Measurements from ENCODE around the gene RAB11A.

RAB11A gene

DNA sequence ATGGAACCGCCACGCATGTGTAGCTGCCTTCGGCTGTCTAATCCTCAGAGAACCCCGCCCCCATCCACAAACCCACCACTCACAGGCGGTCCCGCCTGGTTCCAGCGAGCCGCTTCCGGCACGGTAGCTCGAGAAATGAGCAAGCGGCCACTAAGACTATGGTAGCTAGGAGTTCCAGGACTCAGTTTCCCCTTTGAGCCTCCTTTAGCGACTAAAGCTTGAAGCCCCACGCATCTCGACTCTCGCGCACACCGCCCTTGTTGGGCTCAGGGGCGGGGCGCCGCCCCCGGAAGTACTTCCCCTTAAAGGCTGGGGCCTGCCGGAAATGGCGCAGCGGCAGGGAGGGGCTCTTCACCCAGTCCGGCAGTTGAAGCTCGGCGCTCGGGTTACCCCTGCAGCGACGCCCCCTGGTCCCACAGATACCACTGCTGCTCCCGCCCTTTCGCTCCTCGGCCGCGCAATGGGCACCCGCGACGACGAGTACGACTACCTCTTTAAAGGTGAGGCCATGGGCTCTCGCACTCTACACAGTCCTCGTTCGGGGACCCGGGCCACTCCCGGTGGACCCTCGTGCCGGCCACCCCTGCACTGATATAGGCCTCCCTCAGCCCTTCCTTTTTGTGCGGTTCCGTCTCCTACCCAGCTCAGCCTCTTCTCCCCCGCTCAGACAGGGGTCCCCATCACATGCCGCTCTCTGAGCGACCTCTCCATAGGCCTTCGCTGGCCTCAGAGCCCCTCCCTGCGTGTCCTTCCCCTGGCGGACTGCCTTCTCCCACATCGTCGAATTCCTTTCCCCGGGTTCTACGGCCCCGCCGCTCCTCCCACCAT is at the start of gene RAB11A:
RAB11A (plus strand) TSS at position 366 of the 828 bp plus-strand sequence; CDS start at position 461, 95 bp downstream.
- peak; percentile 98 for DNase-seq (ENCODE audit: low spot score)

DNA sequence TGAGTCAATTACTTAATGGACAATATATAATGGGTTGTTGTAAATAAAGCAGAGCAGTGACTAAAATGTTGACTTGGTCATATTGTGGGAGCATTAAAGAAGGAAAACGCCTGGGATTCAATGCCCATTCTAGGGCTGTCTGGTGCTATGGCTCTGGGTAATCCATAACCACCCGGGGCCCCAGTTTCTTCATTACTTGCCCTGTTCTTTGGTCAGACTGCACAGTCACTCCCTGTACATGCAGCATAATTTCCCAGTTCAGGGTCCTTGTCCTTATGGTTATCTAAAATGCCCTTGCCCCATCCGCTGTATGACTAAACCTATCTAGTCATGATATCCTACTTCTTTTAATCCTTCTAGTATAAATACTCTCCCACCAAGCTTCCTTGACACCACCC is 49.7 kb upstream of the RAB11A start:
- DNase-seq (ENCODE audit: low spot score): no peak

DNA sequence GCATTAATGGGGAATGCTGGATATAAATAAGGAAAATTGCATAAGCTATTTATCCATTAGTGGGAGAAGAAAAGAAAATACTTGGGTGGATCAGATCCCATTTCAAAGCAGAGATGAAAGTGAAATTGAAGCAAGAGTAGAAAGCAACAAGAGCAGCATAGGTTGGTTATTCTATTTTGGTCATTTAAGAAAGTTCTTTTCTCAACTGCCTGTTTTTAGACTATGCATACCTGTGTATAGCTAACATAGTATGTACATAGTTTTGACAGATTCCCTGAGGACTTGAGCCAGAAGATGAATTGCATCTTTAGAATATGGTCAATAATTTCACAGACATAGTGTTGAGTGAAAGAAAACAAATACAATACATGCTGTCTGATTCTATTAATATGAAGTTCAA is 48.2 kb upstream of the RAB11A start:
- DNase-seq (ENCODE audit: low spot score): no peak

DNA sequence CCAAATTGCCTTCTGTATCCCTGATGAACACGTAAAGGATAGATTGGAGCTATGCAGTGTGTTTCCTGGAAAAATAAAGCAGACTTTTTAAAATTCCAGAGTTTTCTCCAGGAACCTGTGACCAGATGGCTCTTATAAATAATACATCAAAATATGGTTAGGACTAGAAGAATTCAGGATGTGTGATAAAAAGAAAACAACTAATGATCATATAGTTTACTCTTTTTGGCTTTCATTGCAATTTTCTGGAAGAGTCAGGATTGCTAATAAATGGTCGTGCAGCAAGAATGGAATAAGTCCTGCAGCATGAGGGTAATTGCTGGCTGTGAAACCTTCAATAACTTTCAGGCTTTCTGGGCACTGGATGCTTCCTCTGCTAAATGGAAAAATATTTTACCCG is 47.0 kb upstream of the RAB11A start:
- no peak for DNase-seq (ENCODE audit: low spot score)

DNA sequence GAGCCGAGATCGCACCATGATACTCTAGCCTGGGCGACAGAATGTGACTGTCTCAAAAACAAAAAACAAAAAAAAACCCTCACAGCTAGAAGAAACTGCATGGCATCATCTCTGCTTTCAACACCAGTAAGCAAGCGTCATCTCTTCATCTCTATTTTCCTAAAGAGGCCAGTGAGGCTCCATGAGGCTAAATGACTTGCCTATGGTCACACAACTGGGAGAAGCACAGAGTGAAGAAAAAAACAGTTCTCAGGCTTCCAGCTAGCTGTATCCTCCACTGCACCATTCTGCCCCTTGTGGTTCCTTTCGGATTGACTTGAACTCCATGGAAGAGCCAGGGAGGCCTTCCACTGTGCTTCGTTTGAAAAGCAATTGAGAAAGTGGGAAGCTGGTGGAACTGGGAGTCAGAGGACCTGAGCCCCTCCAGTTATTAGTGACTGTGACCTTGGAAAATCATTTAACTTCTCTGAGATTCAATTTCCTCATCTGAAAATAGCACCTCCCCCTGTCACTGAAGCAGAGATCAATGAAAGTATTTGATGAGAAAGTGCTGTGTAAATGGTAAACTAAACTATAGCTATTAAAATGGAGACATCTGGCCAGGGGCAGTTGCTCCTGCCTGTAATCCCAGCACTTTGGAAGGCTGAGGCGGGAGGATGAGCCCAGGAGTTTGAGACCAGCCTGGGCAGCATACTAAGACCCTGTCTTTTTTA is 45.1 kb upstream of the RAB11A start:
- DNase-seq (ENCODE audit: low spot score): peak; percentile 71

DNA sequence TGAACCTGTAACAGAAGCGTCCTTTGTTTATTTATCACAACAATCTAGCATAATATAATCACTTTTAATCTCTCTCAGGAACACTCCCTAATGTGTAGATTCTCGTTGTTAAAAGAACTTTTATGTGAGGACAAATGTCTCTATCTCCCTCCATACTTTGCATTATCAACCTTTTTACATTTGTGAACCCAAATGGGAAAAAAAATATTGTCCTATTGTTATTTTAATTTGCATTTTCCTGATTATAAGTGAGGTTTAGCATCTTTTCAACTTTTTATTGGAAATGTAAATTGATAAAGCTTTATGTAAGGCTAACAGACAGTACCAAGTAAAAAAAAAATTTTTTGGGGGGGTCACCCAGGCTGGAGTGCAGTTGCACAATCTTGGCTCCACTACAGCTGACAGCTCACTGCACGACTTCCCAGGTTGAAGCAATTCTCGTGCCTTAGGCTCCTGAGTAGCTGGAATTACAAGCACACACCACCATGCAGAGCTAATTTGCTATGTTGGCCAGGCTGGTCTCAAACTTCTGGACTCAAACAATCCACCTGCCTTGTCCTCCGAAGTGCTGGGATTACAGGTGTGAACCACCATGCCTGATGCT is 44.2 kb upstream of the RAB11A start:
- no peak for DNase-seq (ENCODE audit: low spot score)

DNA sequence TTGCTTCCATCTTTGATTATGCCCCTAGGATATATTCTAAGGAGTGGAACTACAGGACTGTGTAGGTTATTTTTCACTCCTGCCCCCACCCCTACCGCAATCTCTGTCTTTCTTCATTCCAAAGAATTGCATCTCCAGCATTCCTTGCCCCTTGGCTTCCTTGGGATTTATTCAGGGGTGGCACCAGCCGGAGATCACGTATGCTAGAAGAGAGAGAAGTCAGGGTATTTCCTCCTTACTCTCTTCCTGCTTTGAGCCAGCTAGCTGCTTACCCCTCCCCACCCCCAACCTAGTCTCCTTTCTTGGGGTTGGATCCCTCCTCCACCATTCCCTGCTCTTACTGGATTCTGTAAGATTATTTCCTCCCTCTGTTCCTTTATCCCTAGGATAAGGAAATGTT is 42.2 kb upstream of the RAB11A start:
- no peak for DNase-seq (ENCODE audit: low spot score)

DNA sequence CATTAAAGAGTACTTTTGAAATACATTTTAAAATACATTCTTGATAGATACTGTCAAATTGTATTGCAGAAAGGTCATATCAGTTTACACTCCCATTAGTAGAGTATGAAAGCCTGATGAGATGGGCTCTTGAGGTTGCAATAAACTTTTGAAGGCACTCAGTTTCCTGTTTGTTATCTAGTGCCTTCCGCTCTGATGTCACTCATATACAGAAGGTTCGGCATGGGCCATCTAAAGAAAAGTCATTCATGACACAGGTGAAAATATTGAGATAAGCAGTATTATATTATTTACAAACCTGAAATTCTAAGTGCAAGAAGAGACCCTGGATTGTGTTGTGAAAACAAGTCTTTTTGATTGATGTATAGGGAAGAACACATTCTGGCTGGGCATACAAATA is 40.7 kb upstream of the RAB11A start:
- DNase-seq (ENCODE audit: low spot score): no peak

DNA sequence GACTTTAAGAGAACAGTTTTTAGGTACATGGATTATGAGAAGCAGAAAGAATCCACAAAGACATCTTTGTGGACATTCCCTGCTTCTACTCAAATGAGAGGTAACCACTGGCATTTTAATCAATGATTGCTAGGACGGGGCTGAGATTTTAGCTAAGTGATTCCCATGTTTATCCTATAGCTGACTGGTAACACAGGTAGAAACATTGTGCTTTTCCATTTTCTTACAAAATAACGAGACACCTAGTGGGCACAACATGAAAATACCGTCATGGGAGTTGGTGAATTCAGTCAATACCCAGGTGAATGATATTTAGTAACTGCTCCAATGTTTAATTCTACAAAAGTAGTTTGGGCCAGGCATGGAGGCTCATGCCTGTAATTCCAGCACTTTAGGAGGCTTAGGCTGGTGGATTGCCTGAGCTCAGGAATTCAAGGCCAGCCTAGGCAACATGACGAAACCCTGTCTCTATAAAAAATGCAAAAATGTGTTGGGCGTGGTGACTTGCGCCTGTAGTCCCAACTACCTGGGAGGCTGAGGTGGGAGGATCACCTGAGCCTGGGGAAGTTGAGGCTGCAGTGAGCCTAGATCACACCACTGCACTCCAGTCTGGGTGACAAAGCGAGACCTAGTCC is 40.0 kb upstream of the RAB11A start:
- peak; percentile 48 for DNase-seq (ENCODE audit: low spot score)

DNA sequence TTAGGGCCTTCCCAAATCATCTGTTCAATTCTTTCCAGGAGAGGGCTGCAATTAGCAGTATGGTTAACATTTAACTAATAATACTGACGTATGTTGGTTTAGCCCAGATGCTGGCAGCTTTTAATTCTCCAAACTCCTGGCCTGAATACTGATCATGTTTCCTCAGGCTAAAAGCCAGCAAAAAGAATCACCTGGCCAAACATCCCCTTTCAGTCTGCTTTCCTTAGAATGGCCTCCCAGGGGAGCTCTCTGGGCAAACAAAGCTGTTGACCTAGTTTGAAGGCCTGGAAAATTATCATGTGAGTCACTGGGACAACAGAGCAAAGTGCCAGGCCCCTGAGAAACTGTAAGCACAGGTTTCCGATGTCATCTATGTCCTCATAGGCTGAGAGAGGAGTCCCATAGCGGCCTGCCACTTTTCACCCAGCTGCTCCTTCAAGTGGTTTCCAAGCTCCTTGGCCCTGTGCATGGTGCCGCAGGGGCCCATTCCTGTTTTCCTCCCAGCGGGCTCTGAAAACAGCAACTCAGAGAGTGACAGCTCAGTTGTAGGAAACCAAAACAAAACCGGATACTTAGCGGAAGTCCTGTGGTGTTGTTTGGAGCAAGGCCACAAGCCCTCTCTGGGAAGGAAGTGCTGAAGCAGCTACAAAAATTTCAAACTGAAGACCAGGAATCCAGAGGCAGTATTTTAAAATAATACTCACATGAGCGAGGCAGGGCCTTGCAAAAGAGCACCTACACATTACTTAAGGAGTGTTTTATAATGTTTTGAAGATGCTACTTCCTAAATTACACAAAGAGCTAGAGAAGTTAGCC is 36.5 kb upstream of the RAB11A start:
- DNase-seq (ENCODE audit: low spot score): peak; percentile 94

DNA sequence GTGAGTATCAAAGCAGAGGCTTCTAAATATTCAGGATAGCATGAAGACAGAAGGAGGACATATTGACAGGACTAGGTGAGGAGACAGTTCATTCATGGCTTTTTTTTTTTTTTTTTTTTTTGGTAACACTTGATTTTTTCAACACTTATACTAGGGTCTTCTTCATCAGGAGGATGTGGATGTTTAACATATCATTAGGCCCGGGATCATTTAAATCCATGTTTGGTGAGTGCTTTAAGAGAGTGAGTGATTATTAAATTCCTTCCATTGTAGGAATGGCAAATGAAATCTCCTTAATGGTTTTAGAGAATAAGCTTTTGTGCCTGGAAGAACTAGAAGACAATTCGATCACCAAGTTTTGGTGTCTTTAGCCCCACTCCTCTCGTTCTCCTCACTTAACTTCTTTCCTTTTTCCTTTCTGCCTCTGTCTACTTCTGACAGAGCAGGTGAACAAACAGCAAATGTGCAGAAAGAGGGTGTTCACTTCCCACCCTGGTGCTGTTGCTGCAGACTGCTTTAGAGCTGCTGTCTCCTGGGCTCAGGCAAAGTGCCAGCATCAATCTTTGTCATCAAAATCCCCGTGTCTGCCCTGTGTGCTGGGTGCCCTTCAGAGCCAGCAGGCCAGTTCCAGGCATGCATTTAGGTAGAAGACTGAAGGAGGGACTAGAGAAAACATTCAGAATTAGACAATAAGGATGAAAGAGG is 35.6 kb upstream of the RAB11A start:
- DNase-seq (ENCODE audit: low spot score): no peak

DNA sequence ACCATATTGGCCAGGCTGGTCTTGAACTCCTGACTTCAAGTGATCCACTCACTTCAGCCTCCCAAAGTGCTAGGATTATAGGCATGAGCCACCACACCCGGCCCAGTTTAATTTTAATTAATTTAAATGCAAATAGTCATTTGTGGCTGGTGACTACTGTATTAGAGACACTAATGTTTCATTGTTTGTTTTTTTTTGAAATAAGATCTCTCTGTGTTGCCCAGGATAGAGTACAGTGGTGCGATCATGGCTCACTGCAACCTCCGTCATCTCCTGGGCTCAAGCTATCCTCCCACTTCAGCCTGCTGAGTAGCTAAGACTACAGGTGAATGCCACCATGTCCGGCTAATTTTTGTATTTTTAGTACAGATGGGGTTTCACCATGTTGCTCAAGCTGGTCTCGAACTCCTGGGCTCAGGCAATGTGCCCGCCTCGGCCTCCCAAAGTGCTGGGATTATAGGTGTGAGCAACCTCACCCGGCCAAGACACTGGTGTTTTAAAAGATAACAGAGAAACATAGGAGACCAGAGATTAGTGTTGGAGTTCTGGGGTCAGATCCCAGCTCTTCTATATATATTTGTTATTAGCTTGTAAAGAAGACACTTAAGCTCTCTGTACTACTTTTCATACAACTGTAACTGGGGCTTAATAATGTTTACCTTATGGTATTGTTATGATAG is 34.5 kb upstream of the RAB11A start:
- no peak for DNase-seq (ENCODE audit: low spot score)

DNA sequence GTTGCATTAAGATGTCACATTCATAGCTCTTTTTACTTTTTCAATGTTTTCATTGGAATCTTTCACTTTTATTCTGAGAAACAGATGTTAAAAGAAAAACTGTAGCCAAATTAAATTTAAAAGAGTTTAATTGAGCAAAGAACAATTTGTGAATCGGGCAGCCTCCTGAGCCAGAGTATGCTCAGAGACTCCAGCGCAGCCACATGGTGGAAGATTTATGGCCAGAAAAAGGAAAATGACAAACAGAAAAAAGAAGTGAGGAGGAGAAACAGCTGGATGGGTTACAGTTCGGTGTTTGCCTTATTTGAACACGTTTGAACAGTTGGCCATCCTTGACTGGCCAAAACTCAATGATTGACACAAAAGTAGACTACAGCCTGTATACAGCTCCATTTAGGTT is 33.8 kb upstream of the RAB11A start:
- no peak for DNase-seq (ENCODE audit: low spot score)

DNA sequence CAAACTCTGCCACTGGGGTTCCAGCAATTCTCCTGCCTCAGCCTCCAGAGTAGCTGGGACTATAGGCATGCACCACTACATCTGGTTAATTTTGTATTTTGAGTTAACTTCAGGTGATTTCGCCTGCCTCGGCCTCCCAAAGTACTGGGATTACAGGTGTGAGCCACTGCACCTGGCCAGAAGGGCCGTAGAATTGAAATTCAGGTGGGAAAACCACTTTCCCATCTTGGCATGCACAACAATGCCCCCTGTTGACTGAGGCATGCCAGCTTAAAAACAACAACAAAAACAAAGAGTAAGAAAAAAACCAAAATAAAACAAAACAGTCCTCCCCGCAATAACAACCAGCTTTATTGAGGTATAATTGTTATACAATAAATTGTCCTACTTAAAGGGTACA is 32.6 kb upstream of the RAB11A start:
- no peak for DNase-seq (ENCODE audit: low spot score)

DNA sequence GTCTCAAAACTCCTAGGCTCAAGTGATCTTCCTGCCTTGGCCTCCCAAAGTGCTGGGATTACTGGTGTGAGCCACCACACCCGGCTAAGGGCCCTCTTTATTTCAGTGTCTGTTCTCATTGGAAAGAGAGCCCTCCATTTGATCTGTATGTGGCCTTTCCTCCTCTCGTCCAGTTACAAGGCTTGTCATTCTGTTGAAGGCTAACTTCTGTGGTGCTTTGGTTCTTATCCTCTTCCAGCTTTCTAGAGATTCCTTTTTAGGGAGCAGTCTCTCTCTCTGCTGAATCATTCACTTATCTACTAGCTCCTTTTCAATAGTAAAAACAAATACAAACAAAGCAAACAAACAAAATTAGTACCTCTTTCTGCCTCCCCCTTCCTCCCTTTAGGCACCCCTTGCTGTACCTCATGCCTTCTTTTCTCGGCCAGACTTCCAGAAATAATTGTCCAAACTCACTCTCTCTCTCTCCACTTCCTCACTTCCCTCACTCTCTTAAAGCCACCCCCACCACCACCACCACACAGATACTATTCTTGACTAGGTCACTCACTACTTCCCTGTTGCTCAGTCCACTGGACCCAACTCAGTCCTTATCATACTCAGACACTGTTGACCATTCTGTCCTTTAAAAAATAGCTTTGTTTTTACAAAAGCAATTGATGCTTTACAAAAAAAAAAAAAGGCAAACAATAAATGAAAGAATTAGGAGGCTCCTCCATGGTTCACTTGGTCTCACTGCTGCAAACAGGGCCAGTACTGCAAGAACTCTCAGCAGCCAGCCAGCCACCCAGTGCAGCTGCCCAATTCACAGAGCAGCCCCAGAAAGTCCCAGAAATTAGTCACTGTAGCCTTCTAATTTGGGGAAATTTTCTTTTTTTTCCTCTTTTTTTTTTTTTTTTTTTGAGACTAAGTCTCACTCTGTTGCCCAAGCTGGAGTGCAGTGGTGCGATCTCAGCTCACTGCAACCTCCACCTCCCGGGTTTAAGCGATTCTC is 31.7 kb upstream of the RAB11A start:
- DNase-seq (ENCODE audit: low spot score): no peak

DNA sequence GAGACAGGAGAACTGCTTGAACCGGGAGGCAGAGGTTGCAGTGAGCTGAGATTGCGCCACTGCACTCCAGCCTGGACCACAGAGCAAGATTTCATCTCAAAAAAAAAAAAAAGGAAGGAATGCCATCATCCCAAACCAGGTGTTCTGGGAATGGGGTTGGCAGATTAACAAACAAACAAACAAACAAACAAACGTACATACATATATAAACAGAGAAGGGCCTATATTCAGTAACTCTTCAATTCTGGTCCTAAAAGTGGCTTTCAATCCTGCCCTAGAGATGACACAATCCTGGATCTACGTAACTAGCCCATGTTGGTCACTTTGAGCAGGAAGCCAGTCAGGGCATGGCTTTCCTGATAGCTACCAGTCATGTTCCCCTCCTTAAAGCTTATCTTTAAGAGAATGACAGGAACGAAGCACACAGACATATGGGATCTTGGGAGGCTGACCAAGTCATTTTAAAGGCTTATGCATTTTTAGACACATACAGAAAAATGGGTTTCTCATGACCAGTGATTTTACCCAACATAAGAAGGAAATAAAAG is 29.9 kb upstream of the RAB11A start:
- no peak for DNase-seq (ENCODE audit: low spot score)

DNA sequence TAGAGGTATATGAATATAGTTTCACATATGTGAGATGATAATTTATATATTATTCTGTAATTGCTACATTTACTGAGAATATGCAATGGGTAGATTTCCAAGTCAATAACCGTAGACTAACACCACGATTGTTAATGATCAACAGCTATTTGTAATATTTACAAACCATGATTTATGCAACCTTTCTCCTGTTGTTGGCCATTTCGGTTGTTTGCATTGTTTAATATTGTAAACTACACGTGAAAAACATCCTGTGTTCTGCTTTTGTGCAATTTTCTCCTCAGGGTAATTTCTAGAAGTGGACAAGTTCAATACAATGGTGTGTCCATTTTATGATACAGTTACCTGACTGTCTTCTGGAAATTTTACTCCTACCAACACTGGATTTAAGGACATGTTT is 29.3 kb upstream of the RAB11A start:
- DNase-seq (ENCODE audit: low spot score): no peak

DNA sequence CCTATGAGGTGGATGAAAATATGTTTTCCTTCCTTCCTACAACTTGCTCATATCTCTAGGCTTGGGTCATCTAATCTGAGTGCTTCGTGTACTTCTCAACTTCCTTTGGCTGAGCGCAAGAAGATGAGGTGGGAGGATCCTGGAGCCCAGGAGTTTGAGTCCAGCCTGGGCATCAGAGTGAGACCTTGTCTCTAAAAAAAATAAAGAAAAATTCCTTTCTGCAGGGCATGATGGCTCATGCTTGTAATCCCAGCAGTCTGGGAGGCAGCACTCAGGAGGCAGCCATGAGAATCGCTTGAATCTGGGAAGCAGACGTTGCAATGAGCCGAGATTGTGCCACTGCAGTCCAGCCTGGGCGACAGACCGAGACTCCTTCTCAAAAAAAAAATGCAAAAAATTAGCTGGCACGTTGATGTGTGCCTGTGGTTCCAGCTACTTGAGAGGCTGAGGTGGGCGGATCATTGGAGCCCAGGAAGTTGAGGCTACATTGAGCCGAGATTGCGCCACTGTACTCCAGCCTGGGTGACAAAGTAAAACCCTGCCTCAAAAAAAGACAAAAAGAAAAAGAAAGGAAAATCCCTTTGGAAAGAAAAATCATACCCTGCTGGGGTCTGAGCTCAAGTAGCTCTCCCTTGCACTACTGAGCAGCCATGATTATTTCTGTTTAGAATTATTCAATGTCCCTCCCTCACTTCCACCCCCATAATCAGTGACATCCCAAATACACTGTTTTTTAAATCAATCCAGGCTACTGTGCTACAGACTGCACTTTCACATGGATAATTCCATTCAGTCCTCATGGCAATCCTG is 28.0 kb upstream of the RAB11A start:
- DNase-seq (ENCODE audit: low spot score): no peak

Data from SW480 (cell line).